HUES48 (cell line): ENCODE measurements around the gene SEL1L.
A peak's percentile ranks its signal among the peaks of the same experiment; 100 is the strongest.

Source experiments
- H3K27ac ChIP-seq: one replicate; pipeline ENCODE4 v1.7.0; 2013; ENCODE audit warnings: low read depth, low read length, inconsistent platforms
- H3K27me3 ChIP-seq: 2 replicates; pipeline ENCODE4 v1.6.1; 2013; ENCODE audit warnings: mild to moderate bottlenecking, low read length; ENCODE audit not compliant: control insufficient read depth, insufficient read depth
- H3K36me3 ChIP-seq: 2 replicates; pipeline ENCODE4 v1.6.1; 2013; ENCODE audit warnings: low read length; ENCODE audit not compliant: control insufficient read depth, insufficient read depth
- H3K4me1 ChIP-seq: 2 replicates; pipeline ENCODE4 v1.6.1; 2013; ENCODE audit warnings: mild to moderate bottlenecking, low read length; ENCODE audit not compliant: control insufficient read depth, insufficient read depth
- H3K4me3 ChIP-seq: 2 replicates; pipeline ENCODE4 v1.5.1; 2013; ENCODE audit warnings: mild to moderate bottlenecking, low read depth, low read length
- H3K9ac ChIP-seq: 2 replicates; pipeline ENCODE4 v1.6.1; 2013; ENCODE audit warnings: mild to moderate bottlenecking, low read depth, low read length, moderate library complexity
- H3K9me3 ChIP-seq: 2 replicates; pipeline ENCODE4 v1.6.1; 2013; ENCODE audit warnings: low read length; ENCODE audit not compliant: control insufficient read depth, insufficient read depth

Gene SEL1L

DNA sequence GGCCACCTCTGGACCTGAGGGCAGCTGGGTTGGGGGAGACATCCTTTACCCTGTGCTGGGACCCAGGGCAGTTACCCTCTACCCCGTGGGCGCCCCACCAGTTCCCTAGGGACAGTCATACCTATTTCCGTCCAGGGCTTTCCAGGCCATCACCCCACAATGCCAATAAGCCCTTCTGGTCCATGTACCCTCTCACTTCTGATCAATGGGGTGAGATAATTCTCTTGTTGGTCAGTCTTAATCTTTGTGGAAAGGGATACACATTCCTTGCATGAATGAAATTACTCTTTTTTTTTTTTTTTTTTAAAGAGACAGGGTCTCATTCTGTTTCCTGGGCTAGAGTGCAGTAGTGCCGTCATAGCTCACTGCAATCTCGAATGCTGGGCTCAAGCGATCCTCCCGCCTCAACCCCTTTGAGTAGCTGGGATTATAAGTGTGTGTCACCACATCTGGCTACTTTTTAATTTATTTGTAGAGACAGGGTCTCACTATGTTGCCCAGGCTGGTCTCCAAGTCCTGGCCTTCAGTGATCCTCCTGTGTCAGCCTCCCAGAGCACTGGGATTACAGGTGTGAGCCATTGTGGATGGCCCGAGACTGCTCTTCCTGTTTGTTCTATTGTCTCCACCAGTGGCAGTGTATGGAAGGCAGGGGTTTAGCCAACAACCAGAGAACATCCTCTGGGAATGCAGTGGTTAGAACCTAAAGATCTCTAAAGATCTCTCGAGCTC, 87.2 kb downstream of the SEL1L start:
- Histone ChIP-seq H3K27me3 (no peaks in the 10 kb centered on the region), H3K36me3 (no peaks in the 10 kb centered on the region)

DNA sequence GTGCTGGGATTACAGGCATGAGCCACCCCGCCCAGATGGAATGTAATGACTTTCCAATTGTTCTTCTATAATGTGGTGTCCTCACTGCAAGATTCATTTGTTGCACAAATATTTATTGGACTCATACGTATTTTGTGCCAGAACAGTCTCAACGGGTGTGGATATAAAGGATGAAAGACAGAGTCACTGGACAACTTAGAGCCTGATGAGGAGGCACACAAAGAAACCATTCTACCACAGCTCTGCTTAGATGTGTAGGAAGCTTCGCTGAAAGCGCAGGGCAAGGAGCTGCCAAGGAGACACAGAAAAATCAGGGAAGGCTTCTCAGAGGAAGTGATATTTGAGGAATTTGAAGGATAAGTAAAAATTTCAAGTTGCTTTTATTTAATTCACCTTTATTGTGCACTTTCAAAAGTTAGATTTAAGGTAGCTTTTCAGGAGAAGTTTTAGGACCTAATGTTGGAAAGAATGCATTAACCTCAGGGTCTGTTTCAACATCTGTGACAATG, 92.0 kb downstream of the SEL1L start:
- peaks cover 25% of the 10 kb centered on the region for H3K27me3 ChIP-seq
- H3K4me3 ChIP-seq: no peak overlapping the region
- H3K9me3 ChIP-seq: no peaks in the 10 kb centered on the region
- no peak overlapping the region for H3K27ac ChIP-seq
- H3K4me1 ChIP-seq: peaks cover 5% of the 10 kb centered on the region
- no peaks in the 10 kb centered on the region for H3K36me3 ChIP-seq
- no peak overlapping the region for H3K9ac ChIP-seq

More for the DNA sequence above, 87.2 kb downstream of the SEL1L start:
- Histone ChIP-seq H3K9ac (no peak overlapping the region), H3K4me3 (no peak overlapping the region), H3K27ac (no peak overlapping the region), H3K4me1 (peaks cover 13% of the 10 kb centered on the region), H3K9me3 (no peaks in the 10 kb centered on the region)

DNA sequence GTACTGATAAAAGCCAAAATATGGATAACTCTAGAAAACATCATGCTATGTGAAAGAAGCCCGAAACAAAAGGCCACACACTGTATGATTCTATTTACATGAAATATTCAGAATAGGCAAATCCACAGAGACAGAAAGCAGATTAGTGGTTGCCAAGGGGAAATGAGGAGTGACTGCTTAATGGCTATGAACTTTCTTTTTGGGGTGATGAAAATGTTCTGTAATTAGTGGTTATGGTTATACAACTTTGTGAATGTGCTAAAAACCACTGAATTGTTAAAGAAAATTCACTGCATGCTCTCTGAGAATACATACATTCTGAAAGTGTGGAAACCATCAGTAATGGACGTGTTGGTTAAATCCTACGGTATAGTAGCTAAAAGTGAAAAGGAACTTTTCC, 93.6 kb downstream of the SEL1L start:
- peaks cover 7% of the 10 kb centered on the region for H3K4me1 ChIP-seq
- no peaks in the 10 kb centered on the region for H3K36me3 ChIP-seq
- H3K27me3 ChIP-seq: peaks cover 32% of the 10 kb centered on the region
- no peak overlapping the region for H3K27ac ChIP-seq
- no peak overlapping the region for H3K9ac ChIP-seq
- no peaks in the 10 kb centered on the region for H3K9me3 ChIP-seq
- H3K4me3 ChIP-seq: no peak overlapping the region

DNA sequence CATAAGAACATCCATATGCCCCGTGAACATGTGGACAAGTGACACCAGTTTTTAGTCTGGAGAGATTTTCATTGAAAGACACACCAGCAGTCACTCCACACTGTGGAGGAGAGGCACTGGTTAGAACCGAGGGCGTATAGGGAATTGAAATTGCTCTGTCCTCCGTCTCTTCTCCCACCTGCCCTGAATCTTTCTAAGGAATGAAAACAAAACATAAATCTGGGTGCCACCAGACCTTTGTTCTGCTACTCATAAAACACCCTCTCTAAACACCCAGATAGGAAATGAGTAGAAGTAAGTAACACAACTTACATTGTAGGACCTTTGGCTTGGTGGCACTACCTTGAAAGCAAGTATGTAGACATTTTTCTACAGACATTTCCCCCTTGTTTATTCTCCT, 96.4 kb downstream of the SEL1L start:
- peaks cover 25% of the 10 kb centered on the region for H3K4me1 ChIP-seq
- H3K27me3 ChIP-seq: peaks cover 34% of the 10 kb centered on the region
- H3K36me3 ChIP-seq: no peaks in the 10 kb centered on the region
- H3K9ac ChIP-seq: no peak overlapping the region
- peak overlapping the region; percentile 88 for H3K4me3 ChIP-seq
- no peak overlapping the region for H3K27ac ChIP-seq
- H3K9me3 ChIP-seq: no peaks in the 10 kb centered on the region

DNA sequence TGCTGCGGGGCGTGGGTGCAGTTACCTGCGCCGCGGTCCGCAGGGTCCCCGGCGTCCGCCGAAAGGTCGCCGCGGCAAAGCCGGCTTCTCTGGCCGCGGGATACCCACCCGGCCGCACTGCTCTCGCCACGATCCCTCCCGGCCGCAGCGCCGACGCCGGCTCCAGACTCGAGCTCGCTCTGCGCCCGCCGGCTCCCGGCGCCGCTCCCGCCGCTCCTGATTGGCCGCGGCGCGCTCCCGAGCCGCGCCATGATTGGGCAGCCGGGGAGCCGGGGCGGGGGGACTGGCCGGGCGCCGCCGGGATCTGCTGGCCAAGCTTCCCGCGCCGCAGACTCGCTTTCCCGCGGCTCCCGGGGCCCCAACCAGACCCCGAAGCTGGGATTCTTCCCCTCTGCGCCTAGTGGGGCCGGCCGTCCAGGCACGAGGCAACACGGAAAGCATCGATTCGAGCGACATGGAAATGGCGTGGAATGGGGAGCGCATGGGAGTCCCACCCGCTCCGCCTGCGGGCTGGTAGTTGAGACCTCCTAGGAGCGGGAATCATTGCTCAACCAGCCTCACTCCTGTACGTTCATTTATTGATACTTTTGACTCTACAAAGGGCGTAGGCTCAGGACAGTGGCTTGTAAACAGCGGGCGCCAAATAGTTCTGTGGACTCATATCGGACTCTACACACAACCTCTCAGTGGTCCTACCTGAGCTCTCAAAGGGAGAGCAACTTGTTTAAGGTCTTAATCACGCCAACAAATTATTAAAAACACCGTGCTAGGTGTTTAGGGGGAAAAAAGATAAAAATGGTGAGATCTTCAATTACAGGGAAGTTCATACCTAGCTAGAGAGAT, 97.1 kb downstream of the SEL1L start:
- Histone ChIP-seq H3K27me3 (peaks cover 34% of the 10 kb centered on the region), H3K4me1 (peaks cover 25% of the 10 kb centered on the region), H3K4me3 (peak overlapping the region; percentile 88), H3K27ac (no peak overlapping the region), H3K9ac (peak overlapping the region; percentile 29), H3K36me3 (no peaks in the 10 kb centered on the region), H3K9me3 (no peaks in the 10 kb centered on the region)

DNA sequence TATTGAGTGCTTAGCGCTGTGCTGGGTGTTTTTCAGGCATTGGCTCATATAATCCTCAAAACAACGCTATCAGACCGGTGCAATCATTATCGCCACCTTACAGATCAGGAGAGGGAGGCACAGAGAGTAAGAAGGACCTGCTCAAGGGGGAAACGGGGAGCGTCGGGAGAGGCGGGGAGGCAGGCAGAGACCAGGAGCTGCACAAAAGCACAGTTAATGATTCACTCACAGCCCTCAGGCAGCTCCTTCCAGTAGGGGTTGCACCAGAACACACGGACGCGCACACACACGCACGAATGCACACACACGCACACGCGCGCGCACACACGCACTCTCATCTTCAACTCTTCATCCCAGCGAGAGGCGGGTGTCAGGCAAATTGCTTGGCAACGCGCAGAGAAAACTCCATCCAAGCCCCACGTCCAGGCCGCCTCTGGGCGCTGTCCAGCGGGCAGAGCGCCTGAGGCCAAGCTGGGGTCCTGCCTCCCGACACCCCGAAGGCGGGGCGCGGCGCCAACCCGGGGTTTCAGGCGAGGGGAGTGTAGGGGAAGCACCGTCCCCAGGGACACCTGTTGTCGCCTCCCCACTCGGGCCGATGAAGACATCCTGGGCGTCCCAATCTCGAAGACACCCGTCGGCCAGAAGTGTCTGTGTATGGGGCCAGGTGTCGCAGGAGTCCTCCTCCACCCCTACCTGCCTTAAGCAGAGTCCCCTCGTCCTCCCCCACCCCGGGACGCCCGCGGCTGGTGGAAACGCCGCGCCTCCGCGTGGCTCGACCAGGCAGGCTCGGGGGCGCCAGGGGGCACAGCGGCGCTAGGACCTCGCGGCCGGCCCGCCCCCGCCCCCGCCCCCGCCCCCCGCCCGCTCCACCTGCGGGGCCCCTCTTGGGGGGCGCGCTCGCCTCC, 98.0 kb downstream of the SEL1L start:
- Histone ChIP-seq H3K4me1 (peaks cover 25% of the 10 kb centered on the region), H3K36me3 (no peaks in the 10 kb centered on the region), H3K4me3 (peak overlapping the region; percentile 88), H3K27ac (peak overlapping the region; percentile 83), H3K9me3 (no peaks in the 10 kb centered on the region), H3K27me3 (peaks cover 34% of the 10 kb centered on the region), H3K9ac (no peak overlapping the region; the same call in 1 of the 2 replicates)

- no peak overlapping the region for H3K9ac ChIP-seq
Observed at GRCh38 chr14:81435048-81435390, 98.6 kb downstream of the SEL1L start.

GRCh38 chr14:81434230-81434629, 99.4 kb downstream of the SEL1L start:
- Histone ChIP-seq H3K36me3 (no peaks in the 10 kb centered on the region), H3K4me1 (peaks cover 25% of the 10 kb centered on the region), H3K4me3 (peak overlapping the region; percentile 88), H3K9me3 (no peaks in the 10 kb centered on the region), H3K27me3 (peaks cover 32% of the 10 kb centered on the region), H3K27ac (peak overlapping the region; percentile 83), H3K9ac (no peak overlapping the region)

More at GRCh38 chr14:81435048-81435390, 98.6 kb downstream of the SEL1L start:
- Histone ChIP-seq H3K36me3 (no peaks in the 10 kb centered on the region), H3K4me1 (peaks cover 25% of the 10 kb centered on the region), H3K27ac (peak overlapping the region; percentile 83), H3K4me3 (peak overlapping the region; percentile 88), H3K9me3 (no peaks in the 10 kb centered on the region), H3K27me3 (peaks cover 34% of the 10 kb centered on the region)

- no peak overlapping the region for H3K27ac ChIP-seq
- no peak overlapping the region for H3K9ac ChIP-seq
- no peaks in the 10 kb centered on the region for H3K9me3 ChIP-seq
- no peak overlapping the region for H3K4me3 ChIP-seq
- peaks cover 24% of the 10 kb centered on the region for H3K27me3 ChIP-seq
- H3K4me1 ChIP-seq: peaks cover 25% of the 10 kb centered on the region
- no peaks in the 10 kb centered on the region for H3K36me3 ChIP-seq
Observed at GRCh38 chr14:81433378-81433777, 100.3 kb downstream of the SEL1L start.

GRCh38 chr14:81432219-81432661, 101.4 kb downstream of the SEL1L start:
- Histone ChIP-seq H3K4me3 (no peak overlapping the region), H3K4me1 (peaks cover 35% of the 10 kb centered on the region), H3K27me3 (peaks cover 15% of the 10 kb centered on the region), H3K9ac (no peak overlapping the region), H3K36me3 (no peaks in the 10 kb centered on the region), H3K27ac (no peak overlapping the region), H3K9me3 (no peaks in the 10 kb centered on the region)
